T-helper 1 cell treated with Interleukin-12 subunit alpha and Interleukin-12 subunit beta and Interleukin-4 antibody, amounts not matched to agents 30 ng/mL and 1 ng/mL, for 36 hours (primary cell): ENCODE measurements around the gene NHSL2. TPM values are rescaled to one million over a fixed set of nuclear protein-coding genes. Genes with fewer than 3 reads are reported as not detected.

Source experiments
- intact Hi-C: fragments of 100-400 bp; cut with micrococcal nuclease; formaldehyde crosslinking; loops from one replicate; pipeline ENCODE4 v1.15.1; 2024
- total RNA-seq: library from RNA; stranded (reverse); gene quantifications from 2 replicates; pipeline ENCODE4 v1.2.3, GENCODE V29; 2022

NHSL2 gene
- total RNA-seq, 1 donor from 2014 or later, result 1.0 TPM

DNA sequence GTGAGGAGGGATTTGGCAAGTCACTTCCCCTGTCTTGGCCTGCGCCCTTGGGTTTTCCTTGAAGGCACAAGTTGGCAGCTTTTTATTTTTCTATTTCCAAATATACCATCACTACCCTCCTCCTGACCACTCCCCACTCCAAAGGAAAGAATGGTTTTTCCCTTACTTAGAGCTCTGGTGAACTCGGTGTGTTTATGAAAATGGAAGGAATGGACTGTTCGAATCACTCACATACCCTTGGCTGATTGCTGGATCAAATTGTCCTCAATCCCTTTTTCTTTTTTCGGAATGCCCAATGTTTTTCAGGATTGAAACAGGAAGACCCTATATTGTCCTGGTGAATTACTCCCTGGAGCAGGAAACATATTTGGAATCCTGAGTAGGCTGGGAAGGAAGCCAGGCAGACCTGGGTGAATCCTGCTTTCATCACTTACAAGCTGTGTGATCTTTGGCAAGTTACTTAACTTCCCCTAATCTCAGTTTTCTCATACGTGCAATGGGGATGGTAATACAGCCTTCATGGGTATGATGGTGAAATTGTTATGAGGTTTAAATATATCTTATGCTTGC is 150.4 kb downstream of the NHSL2 start:
- intact Hi-C loops, result no loop called here

DNA sequence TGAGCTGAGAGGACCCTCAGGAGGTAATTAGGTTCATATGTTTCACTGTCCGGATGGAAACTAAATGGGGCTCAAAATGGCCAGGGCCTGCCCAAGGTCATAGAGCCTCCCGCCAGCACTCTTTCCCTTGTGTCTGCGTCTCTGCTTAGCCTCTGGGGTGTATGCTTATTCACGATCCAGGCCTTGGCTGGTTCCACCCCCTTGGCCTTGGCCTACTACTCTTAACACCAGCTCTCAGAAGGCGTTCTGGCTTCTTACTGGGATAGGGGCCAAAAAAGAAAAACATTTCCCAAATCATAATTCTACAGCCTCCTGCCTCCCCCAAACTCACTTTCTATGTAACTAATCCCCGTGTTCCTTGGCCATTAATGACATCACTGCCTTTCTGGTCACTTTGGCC is 152.3 kb downstream of the NHSL2 start:
- intact Hi-C loops, result no loop called here

DNA sequence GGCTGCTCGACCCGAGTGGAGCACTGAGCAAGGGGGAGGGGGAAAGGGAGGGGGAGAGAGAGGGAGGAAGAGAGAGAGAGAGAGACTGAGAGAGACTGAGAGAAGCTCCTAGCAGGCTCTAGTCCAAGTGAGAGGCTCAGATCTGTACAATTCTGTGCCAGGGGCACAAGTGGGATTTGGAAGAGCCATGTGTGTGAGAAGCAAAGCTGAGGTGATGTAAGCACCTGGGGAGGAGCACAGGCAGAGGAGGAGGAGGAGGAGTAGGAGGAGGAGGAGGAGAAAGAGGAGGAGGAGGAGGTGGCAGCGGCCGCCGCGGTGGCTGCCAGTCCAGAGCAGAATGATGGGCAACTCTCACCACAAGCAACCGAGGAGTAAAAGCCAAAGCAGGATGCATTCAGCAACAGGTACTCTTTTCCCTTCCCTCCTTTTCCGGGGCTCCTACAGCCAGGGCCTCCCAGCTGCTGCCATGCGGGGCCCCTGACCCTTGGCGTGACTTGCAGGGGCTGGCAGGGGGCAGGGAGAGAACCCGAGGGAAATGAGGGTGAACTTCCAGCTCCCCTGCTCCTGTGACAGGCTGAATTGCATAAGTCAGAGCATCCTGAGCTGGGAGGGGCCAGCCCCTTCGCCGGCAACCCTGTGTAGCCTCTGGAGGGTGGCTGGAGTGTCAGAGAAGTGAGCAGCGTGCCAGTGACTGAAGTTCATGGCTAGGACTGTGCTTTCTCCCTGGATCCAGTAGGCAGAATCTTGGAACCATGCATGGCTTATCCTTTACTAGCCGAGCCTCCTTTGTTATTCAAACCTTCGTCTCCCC is 158.9 kb downstream of the NHSL2 start:
- intact Hi-C loops, result no loop called here

DNA sequence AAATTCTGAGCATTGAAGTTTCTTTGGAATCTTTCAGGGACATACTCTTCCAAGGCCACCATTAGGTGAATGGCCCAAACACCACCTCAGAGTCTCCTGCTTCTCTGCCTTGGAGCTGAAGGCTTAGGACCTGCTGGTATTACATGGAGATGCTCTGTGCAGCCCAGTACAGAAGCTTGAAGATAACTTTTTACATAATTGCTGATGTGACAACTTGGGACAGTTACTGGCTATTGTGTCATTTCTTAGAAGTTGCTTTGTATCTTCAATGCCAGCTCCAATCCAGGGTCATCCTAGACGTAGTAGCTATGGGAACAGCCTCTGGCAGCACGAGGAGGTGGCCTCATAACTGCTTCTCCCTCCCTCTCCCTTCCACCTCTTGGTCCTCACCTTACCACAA is 160.6 kb downstream of the NHSL2 start:
- intact Hi-C loops, result no loop called here

DNA sequence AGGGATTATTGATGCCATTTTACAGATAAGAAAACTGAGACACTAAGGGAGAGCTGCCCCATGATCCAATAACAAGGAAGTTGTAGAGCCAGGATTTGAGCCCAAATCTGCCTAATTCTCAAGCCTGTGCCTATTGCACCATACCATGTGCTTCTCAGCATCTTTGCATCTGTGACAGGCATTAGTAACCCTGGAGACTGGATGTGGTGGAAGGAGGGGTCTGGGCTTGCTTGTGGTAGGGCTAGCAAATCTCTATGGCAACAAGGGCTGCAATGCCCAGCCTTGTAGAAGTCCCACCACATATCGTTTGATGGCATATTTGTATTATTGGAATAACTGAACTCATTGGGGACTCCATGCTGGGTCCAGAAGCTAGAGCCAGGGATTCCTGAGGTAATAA is 163.0 kb downstream of the NHSL2 start:
- intact Hi-C loops, result no loop called here

DNA sequence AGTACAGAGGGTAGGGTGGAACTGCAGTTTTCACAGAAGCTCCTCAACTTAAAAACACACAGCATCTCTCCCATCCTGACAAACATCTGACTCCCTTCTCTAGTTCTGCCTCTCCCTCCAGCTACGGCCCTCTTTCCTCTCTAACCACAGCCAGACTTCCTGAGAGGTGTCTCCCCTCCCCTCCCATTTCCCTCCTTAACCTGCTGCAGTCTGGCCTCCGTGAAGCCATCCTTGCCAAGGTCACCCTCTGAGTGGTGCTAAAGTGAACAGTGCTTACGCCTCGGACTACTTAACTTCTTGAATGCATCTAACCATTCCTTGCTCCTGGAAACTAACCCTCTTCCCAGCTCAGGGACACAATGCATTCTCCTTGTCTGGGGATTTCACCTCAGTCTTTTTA is 167.8 kb downstream of the NHSL2 start:
- intact Hi-C loops, result no loop called here

DNA sequence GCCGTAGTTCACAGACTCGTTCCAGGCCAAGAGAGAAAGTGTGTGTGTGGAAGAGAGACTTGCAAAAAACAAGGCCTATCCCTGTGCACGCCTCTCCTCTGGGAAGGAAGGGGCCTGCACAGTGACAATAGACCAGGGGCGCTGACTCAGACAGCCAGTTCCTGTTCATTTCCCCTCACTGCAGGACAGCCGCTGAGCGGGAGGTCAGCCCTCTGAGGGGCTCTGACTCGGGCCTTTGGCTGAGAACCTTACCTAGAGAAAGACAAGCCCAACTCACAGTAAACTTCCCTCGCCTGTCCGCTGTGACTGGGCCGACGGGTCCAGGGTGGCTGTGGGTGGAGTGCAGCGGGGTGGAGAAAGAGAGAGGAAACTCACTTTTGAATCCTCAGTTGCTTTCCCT is 169.0 kb downstream of the NHSL2 start:
- intact Hi-C loops, result no loop called here

DNA sequence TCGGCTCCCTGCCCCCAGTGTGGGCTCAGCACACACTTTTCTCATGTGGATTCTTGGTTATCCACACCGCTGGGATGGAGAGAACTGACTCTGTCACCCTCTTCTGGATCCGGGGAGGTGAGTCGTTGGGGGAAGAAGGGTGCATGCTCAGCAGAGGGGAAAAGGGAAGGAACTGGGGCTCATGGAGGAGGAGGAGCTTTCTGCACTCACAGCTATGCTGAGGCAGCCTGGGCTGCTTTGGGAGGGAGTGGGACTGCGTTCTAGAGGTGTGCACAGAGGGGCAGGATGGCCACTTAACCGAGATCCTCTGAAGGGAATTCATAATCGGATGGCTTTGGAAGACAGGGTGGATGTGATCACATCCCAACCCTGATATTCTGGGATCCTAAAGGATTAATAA is 169.5 kb downstream of the NHSL2 start:
- intact Hi-C loops, result no loop called here

DNA sequence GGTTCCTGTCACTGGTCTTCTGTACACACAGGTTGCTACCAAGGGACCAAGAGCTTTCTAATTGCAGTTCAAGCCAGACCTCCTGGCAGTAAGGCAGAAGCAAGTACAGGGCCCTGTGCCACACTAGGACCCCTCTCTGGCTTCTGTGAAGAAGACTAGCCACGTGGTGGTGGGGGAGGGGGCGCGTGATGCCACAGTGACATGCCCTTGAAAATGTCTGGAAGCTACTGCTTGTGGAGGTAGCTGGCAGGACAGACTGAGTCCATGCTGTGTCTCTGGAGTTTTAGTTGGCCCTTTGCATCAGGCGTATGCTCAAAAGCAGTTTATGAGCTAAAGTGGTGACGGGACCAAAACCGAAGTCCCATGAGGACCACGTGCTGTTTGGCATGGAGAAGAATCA is 170.2 kb downstream of the NHSL2 start:
- intact Hi-C loops, result no loop called here

DNA sequence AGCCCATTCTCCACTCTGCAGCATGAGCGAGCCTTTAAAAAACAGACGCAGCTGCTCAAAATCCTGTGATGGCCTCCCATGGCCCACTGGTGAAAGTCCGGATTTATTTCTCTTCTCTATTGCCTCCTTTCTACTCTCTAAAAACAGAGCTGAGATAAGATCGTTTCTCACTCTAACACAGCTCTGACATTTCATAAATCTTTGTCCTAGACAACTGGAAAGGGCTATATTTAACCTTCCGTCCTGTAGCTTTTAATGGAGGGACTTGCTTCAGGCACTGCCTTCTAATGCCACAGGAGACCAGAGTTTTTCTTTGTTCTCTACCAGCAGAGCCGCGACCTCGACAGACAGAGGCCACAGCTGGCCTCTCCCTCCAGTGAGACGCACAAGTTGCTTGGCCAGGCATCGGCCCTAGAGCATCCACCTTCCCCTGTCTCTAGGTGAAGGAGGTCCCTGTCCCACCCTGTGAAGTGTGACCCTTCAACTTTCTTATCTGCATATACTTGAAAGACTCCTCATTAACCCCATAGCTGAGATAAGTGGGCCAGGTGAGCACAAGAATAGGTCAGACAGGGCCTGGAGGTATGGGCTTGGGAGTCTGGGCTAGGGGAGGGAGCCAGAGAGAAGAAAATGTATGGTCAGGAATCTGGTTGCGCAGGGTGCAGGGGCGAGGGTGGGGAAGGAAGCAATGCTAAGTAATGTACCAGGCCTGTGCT is 171.1 kb downstream of the NHSL2 start:
- intact Hi-C loops, result no loop called here

DNA sequence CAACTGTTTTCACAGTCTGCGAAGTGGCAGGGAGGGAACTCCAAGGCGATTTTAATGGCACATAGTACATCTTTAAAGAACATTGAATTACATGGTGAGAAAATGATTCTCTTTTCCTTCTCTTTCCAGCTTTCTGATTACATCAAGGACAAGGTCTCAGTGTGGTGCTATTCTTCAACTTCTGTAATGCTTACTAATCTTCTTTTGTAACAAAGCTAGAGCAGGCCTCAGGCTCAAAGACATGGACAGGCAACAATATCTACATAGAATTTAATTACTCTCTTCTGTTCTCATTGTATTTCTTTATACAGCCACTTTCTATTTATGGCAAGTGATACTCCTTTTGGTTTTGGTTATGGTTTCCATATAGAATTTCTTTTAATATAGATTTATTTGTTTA is 172.6 kb downstream of the NHSL2 start:
- intact Hi-C loops, result no loop called here

DNA sequence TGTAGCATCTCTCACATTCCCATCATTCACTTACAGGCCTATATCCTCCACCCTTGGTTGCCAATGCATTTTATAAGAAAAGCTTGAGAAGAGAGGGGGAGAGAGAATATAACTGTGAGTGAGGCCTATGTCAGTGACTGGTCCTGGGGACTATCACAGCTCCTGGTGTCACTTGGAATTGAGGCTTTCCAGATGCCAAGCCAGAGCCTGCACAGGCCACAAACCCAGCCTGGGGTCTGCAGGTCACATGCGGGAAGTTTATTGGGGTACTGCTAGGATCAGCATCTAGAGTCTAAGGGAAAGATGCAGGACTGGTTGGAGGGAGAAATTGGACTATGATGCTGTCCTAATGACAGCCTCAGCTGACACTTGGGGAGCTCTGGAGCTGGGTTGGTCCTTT is 173.5 kb downstream of the NHSL2 start:
- intact Hi-C loops, result no loop called here

DNA sequence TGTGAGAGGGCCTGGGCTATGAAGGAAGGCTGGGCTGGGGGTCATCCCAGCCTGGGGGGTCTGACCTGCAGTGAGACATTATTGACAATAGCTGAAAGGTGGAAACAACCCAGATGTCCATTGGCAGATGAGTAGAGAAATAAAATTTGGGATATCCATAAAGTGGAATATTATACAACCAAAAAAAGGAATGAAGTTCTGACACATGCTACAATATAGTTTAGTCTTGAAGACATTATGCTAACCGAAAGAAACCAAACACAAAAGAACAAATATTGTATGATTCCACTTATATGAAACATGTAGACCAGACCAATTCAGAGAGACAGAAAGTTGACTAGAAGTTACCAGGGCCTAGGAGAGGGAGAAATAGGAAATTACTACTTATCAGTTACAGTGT is 176.3 kb downstream of the NHSL2 start:
- intact Hi-C loops, result no loop called here

DNA sequence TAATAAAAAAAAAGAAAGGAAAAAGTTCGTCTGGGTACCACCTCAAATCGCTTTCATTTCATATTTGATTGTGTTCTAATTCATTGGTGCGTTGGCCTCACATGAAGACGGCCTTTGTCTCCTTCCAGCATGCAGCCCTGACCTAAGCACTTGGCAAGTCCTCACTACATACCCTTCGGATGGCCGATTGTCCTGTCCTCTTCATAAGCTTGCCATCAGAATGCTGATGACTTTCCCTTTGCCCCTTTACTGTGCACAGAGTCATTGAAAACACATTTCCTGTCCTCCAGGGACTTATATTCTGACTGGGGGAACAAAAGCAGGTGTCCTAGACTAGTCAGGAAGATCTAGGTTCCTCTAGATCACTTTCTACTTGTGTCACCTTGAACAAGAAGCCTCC is 178.1 kb downstream of the NHSL2 start:
- intact Hi-C loops, result no loop called here

DNA sequence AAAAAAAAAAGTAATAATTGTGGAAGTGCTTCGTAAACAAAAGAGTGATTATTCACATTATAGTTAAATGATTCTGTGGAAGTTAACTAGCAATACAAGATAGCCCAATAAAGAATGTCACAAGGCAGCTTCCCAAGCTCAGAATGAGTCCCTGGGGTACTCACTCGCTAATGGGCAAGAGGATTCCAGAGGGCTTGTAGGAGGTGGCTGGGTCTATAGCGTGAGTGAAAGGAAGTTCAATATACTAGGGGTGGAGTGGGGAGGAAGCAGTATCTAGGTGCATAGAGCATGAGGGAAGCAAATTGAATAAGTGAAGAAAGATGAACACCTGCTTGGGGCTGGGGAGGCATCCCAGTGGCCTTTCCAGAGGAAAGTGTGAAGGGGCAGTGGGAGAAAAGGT is 178.6 kb downstream of the NHSL2 start:
- intact Hi-C loops, result no loop called here

DNA sequence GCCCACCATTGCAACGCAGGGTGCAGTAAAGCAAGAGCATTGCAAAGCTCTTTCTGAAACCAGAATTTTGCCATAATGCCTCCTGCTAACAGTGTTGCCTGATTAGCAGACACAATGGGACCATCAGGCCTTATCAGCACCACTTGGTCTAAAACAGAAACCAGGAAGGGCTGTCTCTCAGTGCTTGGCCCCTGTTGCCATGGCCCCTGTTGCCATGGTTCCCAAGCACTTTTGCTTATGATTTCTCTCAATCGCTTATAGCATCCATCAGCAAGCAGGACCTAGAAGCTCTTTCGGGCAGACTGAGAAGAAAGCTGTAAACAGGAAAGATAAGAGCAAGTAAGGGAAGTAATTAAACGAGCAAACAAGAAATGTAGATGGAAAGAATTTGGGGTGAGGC is 184.2 kb downstream of the NHSL2 start:
- intact Hi-C loops, result no loop called here

DNA sequence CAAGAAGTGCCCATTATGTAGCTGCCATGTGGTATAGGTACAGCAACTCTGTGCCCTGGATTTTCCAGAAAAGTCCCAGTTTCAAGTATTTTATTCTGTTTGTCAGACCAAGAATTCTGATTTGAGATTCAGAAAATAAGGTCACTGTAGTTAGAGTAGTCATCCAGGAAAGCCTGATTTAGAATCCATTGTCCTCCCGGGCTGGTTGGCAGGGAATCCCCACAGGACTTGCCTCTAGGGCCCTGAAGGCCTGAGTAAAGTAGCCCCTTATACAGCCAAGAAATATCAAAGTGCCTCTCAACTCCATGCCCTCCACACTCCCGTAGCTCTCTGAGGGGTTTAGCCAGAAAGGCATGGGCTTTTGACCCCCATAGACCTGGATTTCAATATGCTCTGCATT is 184.7 kb downstream of the NHSL2 start:
- intact Hi-C loops, result no loop called here

DNA sequence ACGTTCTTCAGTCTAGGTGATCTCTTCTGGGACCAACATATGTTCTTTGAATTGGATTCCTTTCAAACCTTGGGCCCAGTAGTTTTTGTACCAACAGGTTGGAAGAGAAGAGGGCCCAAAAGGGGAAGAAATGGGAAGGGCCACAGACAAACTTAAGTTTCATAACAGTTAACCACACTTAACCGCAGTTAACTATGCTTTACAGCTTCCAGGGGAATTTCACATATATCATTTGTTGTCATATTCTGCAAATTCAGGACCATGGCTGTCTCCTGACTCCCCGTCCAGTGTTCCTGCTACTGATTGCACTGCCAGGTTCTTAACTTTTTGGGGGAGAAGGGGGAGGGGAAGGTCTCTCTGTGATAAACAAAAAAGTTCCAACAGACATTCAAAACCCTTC is 186.5 kb downstream of the NHSL2 start:
- intact Hi-C loops, result no loop called here

DNA sequence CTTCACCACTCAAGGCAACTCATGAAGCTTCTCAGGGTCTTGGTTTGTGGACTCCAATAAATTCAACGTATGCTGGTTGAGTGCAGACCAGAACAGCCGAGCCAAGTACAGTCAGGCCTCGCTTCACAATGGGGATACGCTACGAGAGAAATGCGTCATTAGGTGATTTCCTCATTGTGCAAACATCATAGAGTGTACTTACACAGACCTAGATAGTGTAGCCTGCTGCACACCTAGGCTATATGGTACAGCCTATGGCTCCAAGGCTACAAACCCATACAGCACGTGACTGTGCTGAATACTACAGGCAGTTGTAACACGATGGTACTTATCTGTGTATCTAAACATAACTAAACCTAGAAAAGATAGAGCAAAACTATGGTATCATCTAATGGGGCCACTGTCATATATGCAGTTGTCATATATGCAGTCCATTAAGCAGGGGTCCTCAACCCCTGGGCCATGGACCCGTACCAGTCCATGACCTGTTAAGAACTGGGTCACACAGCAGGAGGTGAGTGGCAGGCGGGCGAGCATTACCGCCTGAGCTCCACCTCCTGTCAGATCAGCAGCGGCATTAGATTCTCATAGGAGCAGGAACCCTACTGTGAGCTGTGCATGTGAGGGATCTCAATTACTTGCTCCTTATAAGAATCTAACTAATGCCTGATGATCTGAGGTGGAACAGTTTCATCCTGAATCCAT is 189.6 kb downstream of the NHSL2 start:
- intact Hi-C loops, result loop anchor here (1.0 to 5.0 kb wide), 5 partner anchors 21 to 561 kb away; partner anchors contain the start of gene CXCR3

DNA sequence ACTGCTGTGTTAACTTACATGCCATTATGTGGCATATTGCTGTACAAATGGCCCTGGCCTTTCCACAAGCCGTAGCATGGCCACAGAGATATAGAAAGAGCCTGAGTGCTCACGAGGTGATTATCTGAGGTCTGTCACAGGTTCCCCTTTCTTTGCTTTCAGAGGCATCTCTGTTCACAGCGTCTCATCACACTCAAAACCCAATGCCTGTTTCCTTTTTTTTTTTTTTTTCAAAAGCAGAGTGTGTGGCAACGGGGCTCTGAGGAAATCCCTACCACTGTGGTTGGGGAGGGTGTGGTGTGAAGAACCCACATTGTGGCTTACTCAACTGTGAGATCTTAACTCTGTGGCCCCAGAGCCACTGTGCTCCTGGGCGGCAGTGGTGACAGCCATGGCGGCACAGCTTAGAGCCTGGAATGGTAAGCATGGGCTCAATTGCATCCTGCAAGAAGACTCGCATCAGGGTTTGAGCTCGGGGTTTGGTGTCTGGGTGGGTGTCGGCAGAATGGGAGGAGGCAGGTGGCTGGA is 190.2 kb downstream of the NHSL2 start:
- intact Hi-C loops, result loop anchor here (1.0 to 5.0 kb wide), 6 partner anchors 20 to 562 kb away; partner anchors contain the start of gene CXCR3

DNA sequence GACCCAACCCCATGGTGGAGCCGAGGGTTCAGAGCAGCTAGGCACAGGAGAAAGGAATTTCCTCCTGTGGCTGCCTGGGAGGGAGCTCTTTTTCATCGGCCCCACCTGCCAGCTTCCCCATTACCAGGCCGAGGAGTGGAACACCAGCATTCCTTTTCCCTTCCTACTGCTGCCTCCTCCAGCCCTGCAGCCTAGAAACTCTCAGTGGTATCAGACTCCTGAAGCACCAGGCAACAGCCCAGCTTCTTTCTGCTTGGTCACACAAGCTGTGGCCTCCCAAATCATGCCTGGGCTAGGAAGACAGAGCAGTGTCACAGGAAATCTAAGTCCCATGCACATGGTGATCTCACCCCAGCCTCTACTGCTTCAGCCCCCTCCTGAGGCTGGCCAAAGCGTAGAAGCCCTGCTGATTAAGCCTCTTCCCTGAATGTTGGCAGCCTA is 191.0 kb downstream of the NHSL2 start:
- intact Hi-C loops, result loop anchor here (1.0 to 5.0 kb wide), 3 partner anchors 68 to 563 kb away; partner anchors contain the start of gene CXCR3
